GM21786 (cell line): ENCODE measurements around the gene CREB3L2.
A peak's percentile ranks its signal among the peaks of the same experiment; 100 is the strongest.
"Not testable (repeated sequence)": the region's sequence is repeated elsewhere in the genome, so short reads cannot be mapped to it uniquely, and the experiment has no call there.

Experiments used
- ATAC-seq: cut with Tn5 transposase; IDR thresholded peaks from one replicate; pipeline ENCODE4 v1.9.1; 2021; ENCODE audit not compliant: unreplicated experiment

CREB3L2 gene

GRCh38 chr7:137908106-137908505 is 93.8 kb downstream of the CREB3L2 start:
- no peak for ATAC-seq

DNA sequence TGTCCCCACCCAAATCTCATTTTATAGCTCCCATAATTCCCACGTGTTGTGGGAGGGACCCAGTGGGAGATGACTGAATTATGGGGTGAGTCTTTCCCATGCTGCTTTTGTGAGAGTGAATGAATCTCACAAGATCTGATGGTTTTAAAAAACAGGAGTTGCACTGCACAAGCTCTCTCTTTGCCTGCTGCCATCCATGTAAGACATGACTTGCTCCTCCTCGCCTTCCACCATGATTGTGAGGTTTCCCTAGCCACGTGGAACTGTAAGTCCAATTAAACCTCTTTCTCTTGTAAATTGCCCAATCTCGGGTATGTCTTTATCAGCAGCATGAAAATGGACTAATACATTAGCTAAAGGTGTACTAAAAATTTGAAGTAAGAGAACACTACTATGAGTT is 95.2 kb downstream of the CREB3L2 start:
- ATAC-seq: not testable (repeated sequence)

DNA sequence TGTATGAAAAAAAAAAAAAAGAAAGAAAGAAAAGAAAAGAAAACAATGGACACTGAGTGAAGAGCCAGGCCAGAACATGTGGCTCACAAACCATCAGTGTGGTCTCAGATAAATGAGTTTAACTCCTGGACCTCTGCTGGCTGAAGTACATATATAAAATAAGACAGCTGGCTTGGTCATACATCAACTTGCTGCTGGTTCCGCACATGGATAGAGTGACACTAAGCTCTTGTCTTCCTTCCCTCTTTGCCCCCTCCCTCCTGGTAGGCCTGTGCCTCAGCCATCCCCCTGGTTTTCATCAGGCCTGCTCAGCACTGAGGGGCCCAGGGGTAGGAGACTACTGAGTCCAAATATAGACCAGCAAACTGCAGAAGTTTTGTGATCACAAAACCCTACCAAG is 97.1 kb downstream of the CREB3L2 start:
- ATAC-seq: no peak

DNA sequence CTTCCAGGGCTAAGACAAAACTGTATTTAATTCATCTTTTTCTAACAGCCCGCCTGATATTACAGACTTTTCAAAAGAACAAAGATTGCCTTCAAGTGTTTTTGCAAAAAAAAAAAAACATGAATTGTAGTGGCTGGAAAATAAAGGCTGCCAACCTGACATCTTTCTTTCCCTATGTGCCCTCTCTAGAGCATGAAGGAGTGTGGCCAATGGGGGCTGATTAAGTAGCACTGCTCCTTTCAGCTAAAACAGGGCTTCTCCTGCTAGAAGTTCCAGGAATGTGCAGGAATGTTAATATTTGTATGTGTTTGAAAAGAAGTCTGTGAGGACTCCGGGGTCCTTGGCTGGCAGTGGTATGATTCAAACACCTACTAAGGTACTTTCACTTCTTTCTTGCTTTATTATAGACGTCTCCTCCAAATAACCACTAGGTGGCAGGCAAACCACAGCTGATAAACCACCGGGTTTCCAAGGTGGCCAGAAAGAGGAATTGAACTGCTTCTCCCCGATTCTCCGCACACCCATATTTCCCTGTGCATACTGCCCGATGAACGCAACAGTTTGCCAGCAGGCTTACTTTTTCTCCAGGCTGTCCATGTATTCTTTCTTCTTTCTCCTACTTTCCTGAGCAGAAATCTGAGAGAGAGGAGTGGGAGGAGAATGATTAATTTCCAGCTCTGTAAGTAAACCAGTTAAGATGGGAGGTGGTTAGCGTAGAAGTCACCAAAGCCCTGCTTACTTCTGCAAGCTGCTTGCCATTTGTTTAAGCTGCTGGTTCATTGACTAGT is 98.3 kb downstream of the CREB3L2 start:
- ATAC-seq: peak; percentile 68

GRCh38 chr7:137900137-137900536 is 101.7 kb downstream of the CREB3L2 start:
- ATAC-seq: no peak

GRCh38 chr7:137898839-137899721 is 102.8 kb downstream of the CREB3L2 start:
- peak; percentile 54 for ATAC-seq

- ATAC-seq: peak; percentile 72
Measured at GRCh38 chr7:137895301-137896221, 106.3 kb downstream of the CREB3L2 start.

- ATAC-seq: no peak
Measured at GRCh38 chr7:137893143-137893742, 108.6 kb downstream of the CREB3L2 start.

DNA sequence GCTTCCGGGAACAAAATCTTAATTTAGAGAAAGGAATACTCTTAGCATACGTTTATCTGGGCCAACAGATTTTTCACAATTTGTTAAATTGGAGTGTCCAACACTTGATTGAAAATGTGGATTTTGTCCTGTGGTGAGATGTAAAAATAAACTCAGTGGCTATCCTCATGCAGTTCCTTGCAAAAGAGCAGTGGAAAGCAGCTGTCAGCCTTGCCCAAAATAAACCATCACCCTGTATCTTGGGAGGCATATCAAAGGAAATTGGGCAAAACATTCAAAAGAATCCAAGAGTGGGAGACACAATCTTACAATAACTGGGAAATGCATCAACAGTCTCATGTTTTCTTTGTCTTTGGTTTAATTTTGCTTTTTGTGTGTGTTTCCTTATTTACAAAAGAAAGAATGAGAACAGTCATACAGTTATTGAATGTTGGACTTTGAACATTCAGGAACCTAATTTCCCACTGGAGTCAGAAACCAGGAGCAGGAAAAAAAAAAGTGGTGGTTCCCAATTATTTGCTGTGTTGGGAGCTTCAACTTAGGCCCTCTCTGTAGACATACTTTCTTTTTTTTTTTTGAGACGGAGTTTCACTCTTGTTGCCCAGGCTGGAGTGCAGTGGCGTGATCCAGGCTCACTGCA is 110.8 kb downstream of the CREB3L2 start:
- no peak for ATAC-seq

GRCh38 chr7:137890449-137890921 is 111.4 kb downstream of the CREB3L2 start:
- ATAC-seq: no peak

DNA sequence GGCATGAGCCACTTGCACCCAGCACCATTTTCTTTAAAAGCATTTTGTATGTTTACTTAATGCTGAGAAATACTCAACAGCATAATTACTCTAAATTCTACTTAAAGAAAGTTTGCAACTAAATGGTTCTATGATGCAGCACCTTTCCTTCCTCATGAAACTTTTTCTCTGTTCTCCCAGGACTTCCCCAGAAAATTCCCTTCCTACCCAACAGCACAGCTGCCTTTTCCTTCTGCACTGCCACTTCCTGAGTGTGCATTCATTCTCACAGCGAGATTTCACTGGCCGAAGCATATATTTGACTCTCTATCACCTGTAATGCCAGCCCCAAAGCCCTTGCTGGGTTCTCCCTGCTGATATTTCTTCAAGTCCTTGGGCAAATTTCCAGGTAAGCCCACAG is 113.6 kb downstream of the CREB3L2 start:
- ATAC-seq: no peak

GRCh38 chr7:137886746-137887145 is 115.1 kb downstream of the CREB3L2 start:
- no peak for ATAC-seq

DNA sequence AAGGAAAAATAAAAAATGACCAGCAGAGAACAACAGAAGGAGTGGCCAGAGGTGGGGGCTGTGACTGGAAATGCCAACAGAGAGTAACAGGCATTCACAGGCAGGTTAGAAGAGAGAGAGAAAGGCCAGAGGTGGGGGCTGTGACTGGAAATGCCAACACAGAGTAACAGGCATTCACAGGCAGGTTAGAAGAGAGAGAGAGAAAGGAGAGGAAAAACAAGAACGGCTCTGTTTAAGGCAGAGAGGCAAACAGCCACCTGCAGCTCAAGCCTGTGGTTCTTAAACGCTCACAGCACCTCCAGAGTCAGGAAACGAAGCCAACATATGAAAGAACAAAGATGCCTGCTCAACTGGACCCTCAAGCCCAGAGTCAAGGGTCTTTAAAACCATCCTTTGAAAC is 115.6 kb downstream of the CREB3L2 start:
- no peak for ATAC-seq

DNA sequence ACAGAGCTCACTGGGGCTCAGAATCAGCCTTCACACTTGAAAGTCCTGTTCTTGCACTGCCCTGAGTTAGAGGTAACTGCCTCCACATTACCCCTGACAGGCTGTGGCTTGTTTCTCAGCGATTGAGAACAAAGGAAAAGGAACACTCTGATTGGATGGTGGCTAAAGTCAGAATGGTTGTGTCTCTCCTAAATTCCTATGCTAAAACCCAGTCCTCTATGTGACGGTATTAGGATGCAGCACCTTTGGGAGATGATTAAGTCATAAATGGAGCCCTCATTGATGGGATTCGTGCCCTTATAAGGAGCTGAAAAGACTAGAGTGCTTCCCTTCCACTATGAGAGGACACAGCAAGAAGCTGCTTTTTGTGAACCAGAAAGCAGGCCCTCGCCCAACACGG is 116.2 kb downstream of the CREB3L2 start:
- no peak for ATAC-seq

DNA sequence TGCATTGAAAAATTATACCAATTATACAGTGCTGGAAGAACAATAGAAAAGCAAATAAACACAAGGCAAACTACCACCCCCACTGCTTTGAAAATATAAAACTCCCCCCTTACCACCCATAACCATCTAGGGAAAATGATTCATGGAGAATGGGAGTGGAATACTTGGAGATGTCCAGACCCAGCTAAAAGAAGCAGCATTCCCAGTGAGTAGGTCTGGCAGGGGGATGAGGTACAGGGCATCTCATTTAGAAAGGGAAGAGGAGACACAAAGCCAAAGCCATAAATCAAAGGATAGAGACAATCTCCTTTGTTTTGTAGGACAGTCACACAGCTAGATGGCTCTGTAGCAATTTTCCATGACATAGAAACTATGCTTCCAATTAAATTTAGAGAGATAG is 119.1 kb downstream of the CREB3L2 start:
- no peak for ATAC-seq

- peak; percentile 86 for ATAC-seq
Measured at GRCh38 chr7:137882261-137882668, 119.6 kb downstream of the CREB3L2 start.

DNA sequence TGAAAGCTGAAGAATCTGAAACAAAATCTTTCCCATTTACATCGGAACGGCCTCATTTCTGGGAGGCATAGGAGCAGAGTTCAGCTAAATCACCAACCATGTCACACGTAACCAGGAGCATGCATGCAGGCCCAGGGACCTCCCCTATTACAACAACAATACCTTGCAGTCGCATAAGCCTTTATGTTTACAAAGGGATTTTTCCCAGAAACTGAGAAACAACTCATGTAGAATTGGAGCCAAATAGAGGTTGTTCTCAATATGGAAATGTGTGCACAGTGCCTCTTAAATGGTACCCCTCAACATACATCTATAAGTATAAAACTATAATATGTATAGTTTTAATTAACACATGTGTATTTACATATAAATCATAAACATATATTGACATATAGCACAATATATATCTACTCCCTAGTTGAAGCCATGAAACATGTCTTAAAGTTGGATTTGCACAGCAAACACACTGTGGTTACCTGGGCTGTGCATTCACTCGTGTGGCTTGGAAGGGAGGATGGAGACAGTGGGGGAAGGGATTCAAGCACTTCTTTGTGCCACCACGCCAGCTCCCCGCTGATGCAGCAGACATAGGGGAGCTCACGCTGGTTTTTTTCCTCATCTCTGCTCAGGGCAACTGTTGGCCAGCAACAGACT is 120.2 kb downstream of the CREB3L2 start:
- ATAC-seq: no peak

DNA sequence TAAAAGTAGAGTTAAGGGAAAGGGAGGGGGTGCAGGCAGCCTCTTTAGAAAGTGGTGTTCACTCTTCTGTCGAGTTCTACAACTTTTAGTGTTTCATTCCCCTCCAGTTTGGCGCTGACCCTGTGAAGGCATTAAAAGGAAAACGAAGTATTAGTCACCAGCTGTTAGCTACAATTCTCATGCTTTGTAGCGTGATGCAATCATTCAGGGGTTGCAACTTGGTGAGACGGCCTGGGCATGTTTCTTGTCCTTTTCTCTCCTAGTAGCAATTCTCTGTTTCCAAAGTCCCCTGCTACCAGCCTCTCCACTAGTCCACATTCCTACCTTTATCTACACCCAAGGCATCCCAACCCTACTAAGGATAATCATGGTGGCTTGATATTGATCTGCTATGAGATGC is 121.5 kb downstream of the CREB3L2 start:
- no peak for ATAC-seq

GRCh38 chr7:137879357-137880158 is 122.3 kb downstream of the CREB3L2 start:
- no peak for ATAC-seq
